ENCODE measurements around the gene HECW1. TPM values are rescaled to one million over a fixed set of nuclear protein-coding genes. Genes with fewer than 3 reads are reported as not detected.
"Not testable (repeated sequence)": the region's sequence is repeated elsewhere in the genome, so short reads cannot be mapped to it uniquely, and the experiment has no call there.

The HECW1 gene
- total and polyA plus RNA-seq, 12 donors, result 0.07 to 0.23 TPM; not detected in 10

- Histone ChIP-seq H3K36me3 (no peaks in the 10 kb centered on the region), H3K4me3 (peak overlapping the region; percentile 70 to 97 (median 86)), H3K9me3 (peaks cover 0 to 4% (median 0%) of the 10 kb centered on the region in 11 donors), H3K4me1 (peaks cover 0 to 31% (median 22%) of the 10 kb centered on the region in 9 donors), H3K27ac (peak overlapping the region; percentile 65 to 98 (median 95)), H3K27me3 (peaks cover 0 to 13% (median 0%) of the 10 kb centered on the region in 7 donors)
- intact Hi-C loops (cut with DNase I), result loop anchor here (1.0 to 10.0 kb wide), 14 partner anchors 64 to 255 kb away; partner anchors contain the start of gene COA1 (in 1 of the 10)
- ATAC-seq (peak; percentile 32 to 80 (median 62)), DNase-seq (peak; percentile 69 to 80)
- TF ChIP-seq CTCF (IDR thresholded peaks at IDR 0.05), result peak in 4 of 9 donors; percentile 9 to 35 (median 28)
- WGBS, 2 donors, result 0 to 1% methylated on average over 56 to 66 of the region's 66 CpGs
Measured at GRCh38 chr7:43583424-43584194, 471.2 kb downstream of the HECW1 start.

GRCh38 chr7:43584195-43584586 lies 471.7 kb downstream of the HECW1 start:
- peaks cover 0 to 13% (median 0%) of the 10 kb centered on the region in 7 donors for H3K27me3 ChIP-seq
- H3K4me3 ChIP-seq, result peak overlapping the region; percentile 70 to 97 (median 86)
- WGBS, 2 donors, result 25 to 29% methylated on average over 8 of the region's 8 CpGs
- H3K27ac ChIP-seq, result peak overlapping the region; percentile 65 to 98 (median 95)
- TF ChIP-seq CTCF (IDR thresholded peaks at IDR 0.05), result no peak
- peaks cover 0 to 35% (median 22%) of the 10 kb centered on the region in 9 donors for H3K4me1 ChIP-seq
- no peaks in the 10 kb centered on the region for H3K36me3 ChIP-seq
- intact Hi-C loops (cut with DNase I), result loop anchor here in 9 of 10 donors (1.0 to 10.0 kb wide), 9 partner anchors 63 to 254 kb away; partner anchors contain the start of gene COA1 (in 1 of the 9)
- H3K9me3 ChIP-seq, result peaks cover 0 to 4% (median 0%) of the 10 kb centered on the region in 11 donors
- peak in 5 of 8 donors; percentile 25 to 54 (median 41) for ATAC-seq
- peak in 1 of 2 donors; percentile 29 for DNase-seq

GRCh38 chr7:43584733-43585132 lies 472.3 kb downstream of the HECW1 start:
- intact Hi-C loops (cut with DNase I), result loop anchor here in 9 of 10 donors (1.0 to 10.0 kb wide), 10 partner anchors 43 to 254 kb away; partner anchors contain the start of gene COA1 (in 1 of the 9)
- not testable (repeated sequence) for H3K36me3 ChIP-seq

GRCh38 chr7:43585562-43585961 lies 473.1 kb downstream of the HECW1 start:
- Histone ChIP-seq H3K27ac (peak overlapping the region in 2 of 10 donors; percentile 90 to 98), H3K4me1 (peaks cover 0 to 35% (median 22%) of the 10 kb centered on the region in 9 donors), H3K36me3 (no peaks in the 10 kb centered on the region), H3K9me3 (no peaks in the 10 kb centered on the region), H3K27me3 (peaks cover 0 to 13% (median 0%) of the 10 kb centered on the region in 7 donors), H3K4me3 (peak overlapping the region in 2 of 10 donors; percentile 76 to 97)
- WGBS, 2 donors, result 59 to 73% methylated on average over 2 of the region's 2 CpGs
- ATAC-seq (no peak), DNase-seq (no peak)
- TF ChIP-seq CTCF (IDR thresholded peaks at IDR 0.05), result no peak
- intact Hi-C loops (cut with DNase I), result loop anchor here in 3 of 10 donors (2.0 to 10.0 kb wide), 3 partner anchors 42 to 249 kb away; no protein-coding TSS in a partner anchor

More at GRCh38 chr7:43584733-43585132, 472.3 kb downstream of the HECW1 start:
- ATAC-seq, DNase-seq, H3K9me3 ChIP-seq: not testable (repeated sequence)
- Histone ChIP-seq H3K27ac (peak overlapping the region in 7 of 10 donors; percentile 65 to 98 (median 95)), H3K4me1 (peaks cover 0 to 35% (median 22%) of the 10 kb centered on the region in 9 donors), H3K27me3 (peaks cover 0 to 13% (median 0%) of the 10 kb centered on the region in 7 donors), H3K4me3 (peak overlapping the region in 9 of 10 donors; percentile 70 to 97 (median 87))
- WGBS, 2 donors, result 90 to 96% methylated on average over 11 of the region's 11 CpGs
